Astrocyte of the cerebellum (primary cell): ENCODE data around the gene SEMA3F.

Experiments used
- DNase-seq: peaks from one replicate; pipeline ENCODE4 v3.0.0-alpha.2; 2011; ENCODE audit warnings: low read depth
- H3K4me3 ChIP-seq: 2 replicates; pipeline ENCODE4 v1.5.1; 2011; ENCODE audit warnings: mild to moderate bottlenecking, low read depth, low read length, moderate library complexity
- in situ Hi-C: cut with HindIII; loops from 2 replicates; pipeline ENCODE4 v1.10.0; 2017; ENCODE audit warnings: low sequenced_read_pairs
- TF ChIP-seq, protein P1 (sequence below): IDR thresholded peaks from 2 replicates; pipeline ENCODE4 v1.5.1; 2012; ENCODE audit warnings: low read length, low read depth, moderate library complexity, mild to moderate bottlenecking; ENCODE audit errors: missing control alignments

Gene SEMA3F

DNA sequence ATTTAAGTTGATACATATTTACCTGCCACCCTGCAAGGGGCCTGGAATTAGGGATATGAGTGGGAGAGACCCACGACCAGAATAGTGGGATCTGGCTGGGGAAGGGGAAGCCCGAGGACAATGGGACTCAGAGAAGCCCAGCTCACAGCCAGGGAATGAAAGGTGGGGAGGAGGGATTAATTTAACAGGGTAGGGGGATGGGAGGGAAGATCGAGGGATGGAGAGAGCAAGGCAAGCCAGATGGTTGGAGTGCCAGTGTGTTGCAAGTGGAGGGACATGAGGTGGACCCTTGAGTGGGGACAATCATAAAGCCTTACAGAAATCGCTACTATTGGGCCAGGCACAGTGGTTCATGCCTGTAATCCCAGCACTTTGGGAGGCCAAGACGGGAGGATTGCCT lies 76.5 kb downstream of the SEMA3F start:
- no peak overlapping the region for H3K4me3 ChIP-seq
- in situ Hi-C loops, result no loop called here
- TF ChIP-seq, protein P1, sequence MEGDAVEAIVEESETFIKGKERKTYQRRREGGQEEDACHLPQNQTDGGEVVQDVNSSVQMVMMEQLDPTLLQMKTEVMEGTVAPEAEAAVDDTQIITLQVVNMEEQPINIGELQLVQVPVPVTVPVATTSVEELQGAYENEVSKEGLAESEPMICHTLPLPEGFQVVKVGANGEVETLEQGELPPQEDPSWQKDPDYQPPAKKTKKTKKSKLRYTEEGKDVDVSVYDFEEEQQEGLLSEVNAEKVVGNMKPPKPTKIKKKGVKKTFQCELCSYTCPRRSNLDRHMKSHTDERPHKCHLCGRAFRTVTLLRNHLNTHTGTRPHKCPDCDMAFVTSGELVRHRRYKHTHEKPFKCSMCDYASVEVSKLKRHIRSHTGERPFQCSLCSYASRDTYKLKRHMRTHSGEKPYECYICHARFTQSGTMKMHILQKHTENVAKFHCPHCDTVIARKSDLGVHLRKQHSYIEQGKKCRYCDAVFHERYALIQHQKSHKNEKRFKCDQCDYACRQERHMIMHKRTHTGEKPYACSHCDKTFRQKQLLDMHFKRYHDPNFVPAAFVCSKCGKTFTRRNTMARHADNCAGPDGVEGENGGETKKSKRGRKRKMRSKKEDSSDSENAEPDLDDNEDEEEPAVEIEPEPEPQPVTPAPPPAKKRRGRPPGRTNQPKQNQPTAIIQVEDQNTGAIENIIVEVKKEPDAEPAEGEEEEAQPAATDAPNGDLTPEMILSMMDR, result no peak
- no peak for DNase-seq

DNA sequence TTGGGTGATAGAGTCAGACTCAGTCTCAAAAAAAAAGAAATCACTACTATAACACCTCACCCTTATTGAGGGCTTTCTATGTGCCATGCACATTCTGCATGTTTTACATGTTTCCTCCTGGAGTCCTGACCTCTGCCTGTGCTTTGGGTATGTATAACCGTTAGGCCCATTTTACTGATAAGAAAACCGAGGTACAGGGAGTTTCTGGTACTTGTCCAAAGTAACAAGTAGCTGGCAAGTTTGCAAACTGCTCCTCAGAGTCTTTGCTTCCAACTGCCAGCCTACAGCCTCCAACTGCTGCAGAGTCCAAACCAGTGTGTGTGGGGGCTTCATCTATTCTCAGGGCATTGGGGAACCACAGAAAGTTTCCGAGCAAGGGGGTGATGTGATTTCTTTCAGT lies 77.2 kb downstream of the SEMA3F start:
- in situ Hi-C loops, result no loop called here
- TF ChIP-seq, protein P1, result no peak
- no peak overlapping the region for H3K4me3 ChIP-seq
- no peak for DNase-seq

DNA sequence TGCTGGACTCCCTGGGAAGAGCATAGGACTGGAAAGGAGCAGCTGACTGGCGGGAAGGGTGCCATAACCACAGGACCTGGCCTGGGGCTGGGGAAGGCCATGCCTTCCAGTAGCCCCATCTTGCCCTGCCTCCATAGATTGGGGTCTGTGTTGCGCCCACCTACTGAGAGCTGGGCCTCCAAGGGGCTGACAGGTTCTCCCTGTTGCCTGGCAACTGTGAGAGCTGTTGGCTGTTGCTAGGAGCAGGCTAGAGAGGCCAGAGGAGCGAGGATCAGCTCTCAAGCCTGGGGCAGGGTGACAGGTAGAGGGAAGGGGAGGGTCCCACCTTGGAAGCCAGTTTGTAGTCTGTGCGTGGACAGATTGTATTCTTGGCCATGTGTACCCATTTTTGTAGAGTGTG lies 78.1 kb downstream of the SEMA3F start:
- H3K4me3 ChIP-seq, result no peak overlapping the region
- DNase-seq, result no peak
- in situ Hi-C loops, result no loop called here
- TF ChIP-seq, protein P1, result no peak

DNA sequence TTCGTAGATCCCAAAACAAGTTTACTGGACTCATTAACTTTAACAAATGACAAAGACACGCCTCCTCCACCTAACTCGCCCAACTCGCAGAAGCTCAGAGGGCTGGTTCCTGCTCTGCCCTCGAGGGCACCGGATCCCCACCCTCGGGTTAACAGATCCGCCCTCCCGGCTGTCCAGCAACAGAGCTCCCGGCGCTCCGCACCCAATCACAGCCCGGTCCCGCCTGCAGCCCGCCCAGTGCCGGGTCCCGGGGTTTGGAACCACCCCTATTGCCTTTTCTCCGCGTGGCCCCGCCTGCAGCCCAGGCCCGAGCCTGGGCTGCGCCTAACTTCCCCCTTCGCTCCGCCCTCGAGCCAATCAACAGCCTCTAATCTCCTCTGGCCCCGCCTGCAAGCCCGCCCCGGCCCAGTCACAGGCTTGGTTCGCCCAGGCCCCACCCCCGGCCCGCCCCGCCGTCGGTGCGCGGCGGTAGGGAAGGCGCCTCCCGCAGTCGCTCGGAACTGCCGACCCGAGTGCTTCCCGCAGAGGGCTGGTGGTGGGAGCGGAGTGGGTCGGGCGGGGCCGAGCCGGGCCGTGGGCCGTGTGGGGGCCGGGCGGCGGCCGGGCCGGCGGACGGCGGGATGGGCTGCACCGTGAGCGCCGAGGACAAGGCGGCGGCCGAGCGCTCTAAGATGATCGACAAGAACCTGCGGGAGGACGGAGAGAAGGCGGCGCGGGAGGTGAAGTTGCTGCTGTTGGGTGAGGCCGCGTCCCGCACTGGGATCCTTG lies 80.8 kb downstream of the SEMA3F start, which contains the start of gene GNAI2:
Gene GNAI2, plus strand, starts transcription at position 489 of the 768 bp plus-strand sequence. Its CDS starts 132 bp downstream, at position 621.
- TF ChIP-seq, protein P1, result no peak
- DNase-seq, result peak; percentile 93
- peak within 1 kb of the TSS; percentile 94 for H3K4me3 ChIP-seq
- in situ Hi-C loops, result no loop called here

DNA sequence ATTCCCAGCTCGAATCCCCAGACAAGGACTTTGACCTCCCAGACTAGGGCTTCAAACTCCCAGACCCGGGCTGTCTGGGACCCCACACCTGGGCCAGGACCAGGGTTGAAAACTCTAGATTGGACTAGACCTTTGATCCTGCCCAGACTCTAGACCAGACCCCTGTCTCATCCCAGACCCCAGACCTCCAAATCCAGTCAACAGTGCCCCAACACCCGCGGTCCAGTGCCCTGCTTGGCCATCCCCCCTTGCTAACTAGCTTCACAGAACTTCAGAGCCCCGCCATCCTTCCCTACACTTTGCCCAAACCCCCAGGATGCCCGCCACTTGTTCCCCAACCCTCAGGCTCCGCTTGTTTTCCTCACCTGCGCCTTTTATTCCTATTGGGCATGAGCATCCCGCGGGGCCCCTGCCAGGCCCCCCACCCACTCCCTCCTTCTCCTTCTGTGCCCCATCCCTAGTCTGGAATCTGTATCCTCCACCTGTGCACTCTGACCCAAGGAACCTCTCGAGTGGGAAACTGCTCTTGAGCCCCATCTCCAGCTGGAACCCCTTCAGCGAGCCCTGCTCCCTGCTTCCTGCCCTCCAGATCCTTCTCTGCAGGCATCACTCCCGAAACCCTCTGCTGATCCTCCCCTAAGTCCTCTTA lies 81.5 kb downstream of the SEMA3F start:
- TF ChIP-seq, protein P1, result no peak
- in situ Hi-C loops, result no loop called here
- DNase-seq, result no peak

DNA sequence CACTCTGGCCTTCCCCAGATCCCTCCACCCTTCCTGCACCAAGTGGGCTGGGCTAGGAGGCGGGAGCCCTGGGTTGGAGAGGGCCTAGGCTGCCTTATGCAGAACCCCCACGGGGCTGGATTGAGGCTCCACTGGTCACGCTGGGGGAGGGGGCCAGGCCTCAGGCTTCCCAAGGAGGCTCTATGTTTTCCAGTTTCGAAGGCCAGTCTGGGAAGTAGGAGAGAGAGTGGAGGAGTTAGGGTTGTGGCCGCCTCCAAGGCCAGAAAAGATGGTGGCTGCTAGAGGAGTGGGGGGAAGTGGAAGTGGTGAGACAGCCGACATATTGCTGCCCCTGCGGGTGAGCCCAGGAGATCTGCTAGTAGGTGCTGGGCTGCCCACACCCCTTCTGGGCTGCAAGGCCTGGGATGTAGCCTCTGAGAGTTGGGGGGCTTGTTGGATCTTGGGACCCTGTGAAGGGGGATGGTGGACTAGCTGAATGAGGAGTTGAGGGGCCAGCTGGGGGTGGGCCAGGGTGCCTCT lies 82.1 kb downstream of the SEMA3F start:
- no peak for DNase-seq
- in situ Hi-C loops, result no loop called here
- H3K4me3 ChIP-seq, result peak overlapping the region; percentile 94
- TF ChIP-seq, protein P1, result no peak

More for the DNA sequence above, 81.5 kb downstream of the SEMA3F start:
- H3K4me3 ChIP-seq, result peak overlapping the region; percentile 94
